Right lobe of liver (tissue), 6 donors: ENCODE measurements around the gene MRPL22. TPM values are rescaled to one million over a fixed set of nuclear protein-coding genes. Genes with fewer than 3 reads are reported as not detected.

Experiments
- ATAC-seq, 4 donors: fragments of 200-7000 bp; cut with Tn5 transposase; one replicate each; pipeline ENCODE4 v1.9.1; 2020; ENCODE audit warnings: mild to moderate bottlenecking in 4 of 4, moderate library complexity in 4 of 4
- DNase-seq, 3 donors: peaks; one replicate each; pipeline ENCODE4 v3.0.0-alpha.2; 2020
- H3K27ac ChIP-seq, 3 donors: fragments of 200-600 bp; one replicate each; pipeline ENCODE4 v1.8.0; 2022
- H3K27me3 ChIP-seq, 2 donors: fragments of 200-600 bp; one replicate each; pipeline ENCODE4 v1.8.0; 2022
- H3K36me3 ChIP-seq, 4 donors: fragments of 200-600 bp; sonication (generic) in 1 of 4; one replicate each; pipeline versions ENCODE4 v1.5.1 to v1.8.0; 2017 to 2022; ENCODE audit warnings: control low read depth in 1 of 4
- H3K4me1 ChIP-seq, 4 donors: fragments of 200-600 bp; sonication (generic) in 1 of 4; one replicate each; pipeline versions ENCODE4 v1.5.1 to v1.8.0; 2017 to 2022; ENCODE audit warnings: control low read depth in 1 of 4
- H3K4me3 ChIP-seq, 3 donors: fragments of 200-600 bp; one replicate each; pipeline ENCODE4 v1.8.0; 2022
- H3K9me3 ChIP-seq, 4 donors: fragments of 200-600 bp; sonication (generic) in 1 of 4; one replicate each; pipeline versions ENCODE4 v1.5.1 to v1.8.0; 2017 to 2022; ENCODE audit warnings: control low read depth in 1 of 4
- POLR2A ChIP-seq: fragments of 450-650 bp; IDR thresholded peaks from one replicate; pipeline ENCODE4 v1.6.1; 2017; ENCODE audit warnings: antibody characterized with exemption, mild to moderate bottlenecking
- WGBS: methylation state at CpG from one replicate; pipeline ENCODE4 v1.1.6; 2018; ENCODE audit warnings: low coverage, low lambda C conversion rate; ENCODE audit not compliant: insufficient coverage; ENCODE audit errors: missing lambda C conversion rate; 5-methylcytosine and 5-hydroxymethylcytosine counted together
- intact Hi-C, 2 donors: fragments of 100-400 bp; cut with DNase I; formaldehyde crosslinking; loops; one replicate each; pipeline versions ENCODE4 v1.11.2 to v1.14.1; 2022
- total RNA-seq, 6 experiments: library from RNA; depleted of rRNA in 2 of 6; stranded (reverse); fragments of >200 nt in 2 of 6; fragmentation: NEBNext Ultra II Directional in 3 of 6; extraction: Animal tissue kit (Norgen Biotek cat#: 25700) in 3 of 6; gene quantifications; one replicate each; pipeline versions ENCODE4 v1.1.0 to v1.2.4, GENCODE V29; 2016 to 2023
- TF ChIP-seq, protein P1 (sequence below), 4 donors: fragments of 200-600 bp in 3 of 4; fragments of 450-650 bp in 1 of 4; IDR thresholded peaks; one replicate each; pipeline versions ENCODE4 v1.5.1 to v1.8.0; 2016 to 2022; ENCODE audit warnings: antibody characterized with exemption in 4 of 4, mild to moderate bottlenecking in 2 of 4
- donor health status: DM: no; HTN: yes; CAD: no.
- donor health status: DM: no; HTN: no; CAD: no.
- donor health status: DM: no; HTN: no; CAD: no.
- donor health status: DM: no; HTN: yes; CAD: no.
- donor health status: DM: no; HTN: yes; CAD: no.

MRPL22 gene
- total RNA-seq, 6 experiments from 2014 or later, result 22.0 to 30.9 (median 26.4) TPM

- no peak for ATAC-seq
- no peaks in the 10 kb centered on the region for H3K27me3 ChIP-seq
- H3K36me3 ChIP-seq, result peaks cover 0 to 66% (median 31%) of the 10 kb centered on the region in 4 donors
These were observed 17.1 kb upstream of the MRPL22 start for GRCh38 chr5:154923441-154924430.

DNA sequence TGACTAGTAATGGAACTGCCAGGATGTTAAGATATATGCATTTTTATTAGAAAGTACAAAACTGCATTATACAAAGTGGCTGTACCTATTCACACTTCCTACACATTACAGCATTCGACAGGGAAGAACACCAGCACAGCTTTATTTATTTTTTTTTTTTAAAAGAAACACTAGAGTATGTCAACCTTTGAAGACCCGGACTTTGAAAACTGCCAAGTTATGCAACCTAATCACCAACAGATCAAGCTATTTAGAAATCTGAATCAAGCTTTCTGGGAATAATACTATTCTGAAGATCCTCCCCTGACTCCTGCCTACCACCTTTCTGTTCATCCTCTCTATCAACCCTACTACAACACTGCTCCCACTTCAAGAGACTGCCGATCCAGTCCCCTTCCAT is 7.3 kb upstream of the MRPL22 start:
- WGBS, result 30% methylated on average over 3 of the region's 3 CpGs
- Histone ChIP-seq H3K4me3 (no peak overlapping the region), H3K9me3 (no peaks in the 10 kb centered on the region), H3K27me3 (no peaks in the 10 kb centered on the region), H3K4me1 (peaks cover 0 to 24% (median 3%) of the 10 kb centered on the region in 4 donors), H3K27ac (peak overlapping the region in 1 of 3 donors; percentile 56), H3K36me3 (peaks cover 0 to 15% (median 4%) of the 10 kb centered on the region in 4 donors)
- TF ChIP-seq POLR2A, result no peak
- TF ChIP-seq, protein P1, sequence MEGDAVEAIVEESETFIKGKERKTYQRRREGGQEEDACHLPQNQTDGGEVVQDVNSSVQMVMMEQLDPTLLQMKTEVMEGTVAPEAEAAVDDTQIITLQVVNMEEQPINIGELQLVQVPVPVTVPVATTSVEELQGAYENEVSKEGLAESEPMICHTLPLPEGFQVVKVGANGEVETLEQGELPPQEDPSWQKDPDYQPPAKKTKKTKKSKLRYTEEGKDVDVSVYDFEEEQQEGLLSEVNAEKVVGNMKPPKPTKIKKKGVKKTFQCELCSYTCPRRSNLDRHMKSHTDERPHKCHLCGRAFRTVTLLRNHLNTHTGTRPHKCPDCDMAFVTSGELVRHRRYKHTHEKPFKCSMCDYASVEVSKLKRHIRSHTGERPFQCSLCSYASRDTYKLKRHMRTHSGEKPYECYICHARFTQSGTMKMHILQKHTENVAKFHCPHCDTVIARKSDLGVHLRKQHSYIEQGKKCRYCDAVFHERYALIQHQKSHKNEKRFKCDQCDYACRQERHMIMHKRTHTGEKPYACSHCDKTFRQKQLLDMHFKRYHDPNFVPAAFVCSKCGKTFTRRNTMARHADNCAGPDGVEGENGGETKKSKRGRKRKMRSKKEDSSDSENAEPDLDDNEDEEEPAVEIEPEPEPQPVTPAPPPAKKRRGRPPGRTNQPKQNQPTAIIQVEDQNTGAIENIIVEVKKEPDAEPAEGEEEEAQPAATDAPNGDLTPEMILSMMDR (IDR thresholded peaks at IDR 0.05), result no peak
- intact Hi-C loops, result loop anchor here in 1 of 2 donors (10.0 kb wide), 1 partner anchor 79 kb away; the partner anchor contains the start of genes CNOT8 and FAXDC2
- ATAC-seq (peak; percentile 33 to 56 (median 44)), DNase-seq (no peak)

More at GRCh38 chr5:154923441-154924430, 17.1 kb upstream of the MRPL22 start:
- no peaks in the 10 kb centered on the region for H3K9me3 ChIP-seq
- TF ChIP-seq, protein P1 (IDR thresholded peaks at IDR 0.05), result no peak
- TF ChIP-seq POLR2A, result no peak
- 89% methylated on average over 7 of the region's 7 CpGs for WGBS
- intact Hi-C loops, result no loop called here
- no peak for DNase-seq
- H3K4me1 ChIP-seq, result no peaks in the 10 kb centered on the region
- no peak overlapping the region for H3K27ac ChIP-seq
- no peak overlapping the region for H3K4me3 ChIP-seq

DNA sequence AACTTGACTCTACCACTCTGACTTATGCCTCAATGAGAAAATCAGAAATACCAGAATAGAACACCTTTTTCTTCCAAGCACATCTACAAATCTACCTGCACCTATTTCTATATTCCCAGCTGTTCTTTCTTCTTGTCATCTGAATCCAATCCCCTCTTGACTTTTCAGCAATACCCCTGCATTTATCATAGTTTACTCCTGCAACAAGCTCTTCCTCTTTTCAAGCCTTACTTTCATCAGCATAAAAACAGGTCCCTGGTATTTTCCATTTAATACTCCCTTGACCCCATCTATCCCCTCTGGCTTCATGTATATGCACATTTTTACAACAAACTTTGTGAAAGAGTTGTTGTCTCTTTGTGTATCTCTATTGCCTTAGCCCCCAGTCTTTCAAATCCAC is 6.0 kb upstream of the MRPL22 start:
- ATAC-seq (no peak), DNase-seq (no peak)
- Histone ChIP-seq H3K27me3 (no peaks in the 10 kb centered on the region), H3K36me3 (peaks cover 0 to 15% (median 4%) of the 10 kb centered on the region in 4 donors), H3K4me1 (peaks cover 0 to 24% (median 3%) of the 10 kb centered on the region in 4 donors), H3K4me3 (no peak overlapping the region), H3K27ac (no peak overlapping the region), H3K9me3 (no peaks in the 10 kb centered on the region)
- TF ChIP-seq, protein P1 (IDR thresholded peaks at IDR 0.05), result no peak
- TF ChIP-seq POLR2A, result no peak
- intact Hi-C loops, result loop anchor here in 1 of 2 donors (5.0 to 10.0 kb wide), 2 partner anchors 80 to 283 kb away; partner anchors contain the start of genes CNOT8 and FAXDC2

DNA sequence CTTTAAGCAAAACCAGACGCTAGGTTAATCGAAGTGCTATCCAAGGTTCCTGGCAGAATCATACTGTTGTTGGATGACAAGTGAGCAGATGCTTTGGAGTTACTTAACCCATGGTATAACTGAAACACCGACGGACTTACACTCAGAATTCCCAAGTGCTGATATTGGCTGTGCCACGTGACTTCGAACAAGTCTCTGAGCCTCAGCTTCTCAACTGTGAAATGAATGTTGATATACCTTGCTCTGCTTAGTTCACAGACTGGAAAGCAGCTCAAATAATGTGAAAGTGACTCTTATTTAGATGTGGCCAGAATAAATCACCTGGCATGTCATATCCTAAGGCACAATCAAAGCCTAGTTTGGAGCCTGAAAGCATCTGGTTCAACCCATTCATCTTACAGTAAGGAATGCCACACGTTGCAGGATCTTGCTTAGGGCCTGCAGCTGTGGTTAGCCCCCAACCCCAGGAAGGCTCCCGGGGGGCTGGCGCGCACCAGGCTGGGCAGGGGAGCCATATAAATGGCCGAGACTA is 3.6 kb upstream of the MRPL22 start:
- no peak for ATAC-seq
- intact Hi-C loops, result loop anchor here in 1 of 2 donors (5.0 to 10.0 kb wide), 2 partner anchors 82 to 285 kb away; partner anchors contain the start of genes CNOT8 and FAXDC2
- Histone ChIP-seq H3K36me3 (no peaks in the 10 kb centered on the region), H3K4me3 (peak overlapping the region; percentile 88 to 97 (median 96)), H3K27me3 (no peaks in the 10 kb centered on the region), H3K9me3 (no peaks in the 10 kb centered on the region), H3K27ac (peak overlapping the region in 1 of 3 donors; percentile 59), H3K4me1 (peaks cover 0 to 37% (median 6%) of the 10 kb centered on the region in 4 donors)
- 7% methylated on average over 10 of the region's 11 CpGs for WGBS
- TF ChIP-seq, protein P1 (IDR thresholded peaks at IDR 0.05), result no peak
- no peak for TF ChIP-seq POLR2A
- no peak for DNase-seq
